Measurements from ENCODE around the gene AGBL4.

DNA sequence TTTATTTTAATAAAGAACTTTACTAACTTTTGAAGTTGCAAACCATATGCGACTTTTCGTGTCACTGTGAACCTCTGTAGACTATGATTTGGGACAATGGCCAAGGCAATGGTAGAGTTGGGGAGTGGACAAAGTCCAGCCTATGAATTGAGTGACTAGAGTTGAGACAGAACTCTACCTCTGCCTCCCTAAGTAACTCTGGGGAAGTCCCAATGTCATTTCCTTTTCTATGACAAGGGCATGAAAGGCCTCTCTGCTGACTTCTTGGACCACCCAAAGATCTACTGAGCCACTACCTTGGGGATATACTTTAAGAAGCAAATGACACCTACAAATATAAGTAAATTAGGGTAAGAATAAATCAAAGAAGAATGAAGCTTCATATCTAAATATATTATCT, 1266.4 kb downstream of the AGBL4 start:
- TF ChIP-seq POLR2AphosphoS5 (IDR thresholded peaks at IDR 0.05; ENCODE audit: low read depth, low read length) (no peak), TAF1 (IDR thresholded peaks at IDR 0.05; ENCODE audit: borderline replicate concordance, insufficient read depth, low read length) (no peak)
- TF ChIP-seq, protein P1, sequence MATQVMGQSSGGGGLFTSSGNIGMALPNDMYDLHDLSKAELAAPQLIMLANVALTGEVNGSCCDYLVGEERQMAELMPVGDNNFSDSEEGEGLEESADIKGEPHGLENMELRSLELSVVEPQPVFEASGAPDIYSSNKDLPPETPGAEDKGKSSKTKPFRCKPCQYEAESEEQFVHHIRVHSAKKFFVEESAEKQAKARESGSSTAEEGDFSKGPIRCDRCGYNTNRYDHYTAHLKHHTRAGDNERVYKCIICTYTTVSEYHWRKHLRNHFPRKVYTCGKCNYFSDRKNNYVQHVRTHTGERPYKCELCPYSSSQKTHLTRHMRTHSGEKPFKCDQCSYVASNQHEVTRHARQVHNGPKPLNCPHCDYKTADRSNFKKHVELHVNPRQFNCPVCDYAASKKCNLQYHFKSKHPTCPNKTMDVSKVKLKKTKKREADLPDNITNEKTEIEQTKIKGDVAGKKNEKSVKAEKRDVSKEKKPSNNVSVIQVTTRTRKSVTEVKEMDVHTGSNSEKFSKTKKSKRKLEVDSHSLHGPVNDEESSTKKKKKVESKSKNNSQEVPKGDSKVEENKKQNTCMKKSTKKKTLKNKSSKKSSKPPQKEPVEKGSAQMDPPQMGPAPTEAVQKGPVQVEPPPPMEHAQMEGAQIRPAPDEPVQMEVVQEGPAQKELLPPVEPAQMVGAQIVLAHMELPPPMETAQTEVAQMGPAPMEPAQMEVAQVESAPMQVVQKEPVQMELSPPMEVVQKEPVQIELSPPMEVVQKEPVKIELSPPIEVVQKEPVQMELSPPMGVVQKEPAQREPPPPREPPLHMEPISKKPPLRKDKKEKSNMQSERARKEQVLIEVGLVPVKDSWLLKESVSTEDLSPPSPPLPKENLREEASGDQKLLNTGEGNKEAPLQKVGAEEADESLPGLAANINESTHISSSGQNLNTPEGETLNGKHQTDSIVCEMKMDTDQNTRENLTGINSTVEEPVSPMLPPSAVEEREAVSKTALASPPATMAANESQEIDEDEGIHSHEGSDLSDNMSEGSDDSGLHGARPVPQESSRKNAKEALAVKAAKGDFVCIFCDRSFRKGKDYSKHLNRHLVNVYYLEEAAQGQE (IDR thresholded peaks at IDR 0.05; ENCODE audit: insufficient read depth in 1 of 2, low read depth in 2 of 2, low read length in 2 of 2) = no peak
